Neutrophil (primary cell): ENCODE data around the gene SEMA6A.

Experiments used
- H3K27ac ChIP-seq: fragments of 200-600 bp; sonication (generic); 2 replicates; pipeline ENCODE4 v1.5.1; 2016; ENCODE audit warnings: mild to moderate bottlenecking, moderate library complexity
- H3K27me3 ChIP-seq: fragments of 200-600 bp; sonication (generic); 2 replicates; pipeline ENCODE4 v1.6.0; 2016; ENCODE audit warnings: mild to moderate bottlenecking
- H3K36me3 ChIP-seq: fragments of 200-600 bp; sonication (generic); 2 replicates; pipeline ENCODE4 v1.5.1; 2017
- H3K4me1 ChIP-seq, 2 experiments: fragments of 200-600 bp in 1 of 2; sonication (generic) in 1 of 2; 1 replicate in 1 of 2; 2 replicates in 1 of 2; pipeline versions ENCODE4 v1.5.1 to v1.6.1; 2013 to 2016; ENCODE audit warnings: low read depth in 1 of 2, low read length in 1 of 2, mild to moderate bottlenecking in 1 of 2, moderate library complexity in 1 of 2; ENCODE audit not compliant: control insufficient read depth in 1 of 2, insufficient read depth in 1 of 2
- H3K4me3 ChIP-seq, 2 experiments: fragments of 200-600 bp in 1 of 2; sonication (generic) in 1 of 2; 1 replicate in 1 of 2; 2 replicates in 1 of 2; pipeline ENCODE4 v1.5.1; 2013 to 2016; ENCODE audit warnings: low read depth in 1 of 2, low read length in 1 of 2, mild to moderate bottlenecking in 1 of 2, moderate library complexity in 1 of 2
- H3K9me3 ChIP-seq: fragments of 200-600 bp; sonication (generic); 2 replicates; pipeline ENCODE4 v1.5.1; 2016
- TF ChIP-seq, protein P1 (sequence below): fragments of 200-600 bp; sonication (generic); IDR thresholded peaks from 2 replicates; pipeline ENCODE4 v1.5.1; 2016; ENCODE audit warnings: antibody characterized with exemption

The SEMA6A gene

DNA sequence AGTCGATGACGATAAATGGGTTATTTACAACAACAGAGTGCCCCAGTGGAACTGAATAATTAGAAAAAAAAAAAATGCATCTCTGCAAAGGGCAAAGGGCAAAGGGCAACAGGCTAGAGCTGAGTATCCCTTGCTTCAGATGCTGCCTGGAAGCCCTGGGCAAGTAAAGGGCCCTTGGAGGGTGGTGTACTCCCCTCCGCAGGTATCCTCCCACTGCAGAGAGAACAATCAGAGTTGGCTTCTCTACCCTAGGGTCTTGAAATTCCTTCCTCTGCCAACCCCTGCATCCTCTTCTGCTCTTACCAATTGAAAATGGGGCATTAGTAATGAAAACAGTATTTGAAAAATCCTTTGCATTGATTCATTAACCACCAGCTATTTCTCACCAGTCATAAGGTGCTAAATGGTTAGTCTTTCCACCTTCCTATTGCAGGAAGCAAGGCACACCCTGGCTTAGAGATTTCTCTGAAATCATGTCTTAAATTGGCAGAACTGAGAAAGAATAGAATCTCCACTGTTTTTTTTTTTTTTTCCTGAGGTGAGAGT is 122.6 kb downstream of the SEMA6A start:
- TF ChIP-seq, protein P1, sequence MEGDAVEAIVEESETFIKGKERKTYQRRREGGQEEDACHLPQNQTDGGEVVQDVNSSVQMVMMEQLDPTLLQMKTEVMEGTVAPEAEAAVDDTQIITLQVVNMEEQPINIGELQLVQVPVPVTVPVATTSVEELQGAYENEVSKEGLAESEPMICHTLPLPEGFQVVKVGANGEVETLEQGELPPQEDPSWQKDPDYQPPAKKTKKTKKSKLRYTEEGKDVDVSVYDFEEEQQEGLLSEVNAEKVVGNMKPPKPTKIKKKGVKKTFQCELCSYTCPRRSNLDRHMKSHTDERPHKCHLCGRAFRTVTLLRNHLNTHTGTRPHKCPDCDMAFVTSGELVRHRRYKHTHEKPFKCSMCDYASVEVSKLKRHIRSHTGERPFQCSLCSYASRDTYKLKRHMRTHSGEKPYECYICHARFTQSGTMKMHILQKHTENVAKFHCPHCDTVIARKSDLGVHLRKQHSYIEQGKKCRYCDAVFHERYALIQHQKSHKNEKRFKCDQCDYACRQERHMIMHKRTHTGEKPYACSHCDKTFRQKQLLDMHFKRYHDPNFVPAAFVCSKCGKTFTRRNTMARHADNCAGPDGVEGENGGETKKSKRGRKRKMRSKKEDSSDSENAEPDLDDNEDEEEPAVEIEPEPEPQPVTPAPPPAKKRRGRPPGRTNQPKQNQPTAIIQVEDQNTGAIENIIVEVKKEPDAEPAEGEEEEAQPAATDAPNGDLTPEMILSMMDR: no peak
- no peak overlapping the region for H3K4me3 ChIP-seq
- peaks cover 6% of the 10 kb centered on the region for H3K36me3 ChIP-seq
- no peak overlapping the region for H3K27ac ChIP-seq
- no peaks in the 10 kb centered on the region for H3K27me3 ChIP-seq
- H3K9me3 ChIP-seq: no peaks in the 10 kb centered on the region
- peaks cover 12 to 13% of the 10 kb centered on the region in 2 experiments for H3K4me1 ChIP-seq

DNA sequence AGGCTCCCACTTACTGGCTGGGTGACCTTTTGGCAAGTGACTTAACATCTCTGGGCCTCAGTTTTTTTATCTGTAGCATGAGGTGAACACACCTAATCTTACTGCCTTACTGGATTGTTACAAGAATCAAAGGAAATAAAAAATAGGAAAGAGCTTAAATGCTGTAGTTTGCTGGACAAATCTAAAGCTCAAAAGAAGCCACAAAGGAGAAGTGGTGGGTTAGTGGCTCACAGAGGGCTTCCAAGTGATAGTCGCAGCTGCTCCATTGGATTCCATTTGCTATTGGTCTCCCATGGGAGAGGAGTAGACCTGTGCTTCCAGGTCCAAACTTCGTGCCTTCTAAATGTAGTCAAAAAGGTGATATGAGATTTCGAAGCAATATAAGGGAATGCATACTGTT is 123.6 kb downstream of the SEMA6A start:
- Histone ChIP-seq H3K27ac (no peak overlapping the region), H3K9me3 (no peaks in the 10 kb centered on the region), H3K4me3 (no peak overlapping the region), H3K4me1 (peaks cover 12 to 13% of the 10 kb centered on the region in 2 experiments), H3K27me3 (no peaks in the 10 kb centered on the region), H3K36me3 (peaks cover 15% of the 10 kb centered on the region)
- TF ChIP-seq, protein P1: no peak

- Histone ChIP-seq H3K27me3 (no peaks in the 10 kb centered on the region), H3K36me3 (peaks cover 15% of the 10 kb centered on the region), H3K27ac (no peak overlapping the region), H3K4me3 (no peak overlapping the region), H3K4me1 (peaks cover 5 to 6% of the 10 kb centered on the region in 2 experiments), H3K9me3 (no peaks in the 10 kb centered on the region)
- TF ChIP-seq, protein P1: no peak
These were observed 125.2 kb downstream of the SEMA6A start for GRCh38 chr5:116449458-116449857.

DNA sequence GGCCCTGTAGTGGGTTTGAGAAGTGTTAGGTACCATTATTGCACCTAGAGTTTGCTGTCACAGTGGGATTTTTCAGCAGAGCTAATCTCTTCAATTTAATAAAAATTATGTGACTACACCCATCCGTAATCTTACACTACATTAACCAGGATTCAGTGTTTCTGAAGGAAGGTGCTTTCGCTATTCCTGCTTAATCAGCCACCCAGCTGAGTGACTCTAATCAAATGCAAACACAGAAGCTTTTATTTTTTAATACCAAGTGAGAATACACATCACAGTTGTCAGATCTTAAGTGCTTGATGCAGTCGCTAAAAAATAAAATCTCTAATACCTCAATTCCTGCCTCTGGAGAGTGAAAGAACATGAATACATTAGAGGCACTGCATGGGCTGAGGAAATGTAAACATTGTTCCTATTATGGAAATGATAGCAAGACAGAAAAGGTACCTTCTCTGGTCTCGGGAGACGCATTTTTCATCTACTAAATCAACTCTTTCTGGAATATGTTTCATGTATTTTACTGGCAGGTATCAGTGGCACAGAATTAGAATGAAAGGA is 125.7 kb downstream of the SEMA6A start:
- Histone ChIP-seq H3K4me3 (no peak overlapping the region), H3K27me3 (no peaks in the 10 kb centered on the region), H3K36me3 (peaks cover 15% of the 10 kb centered on the region), H3K27ac (no peak overlapping the region), H3K4me1 (peaks cover 0 to 1% of the 10 kb centered on the region in 2 experiments), H3K9me3 (no peaks in the 10 kb centered on the region)
- TF ChIP-seq, protein P1: no peak

- TF ChIP-seq, protein P1: no peak
- Histone ChIP-seq H3K4me3 (no peak overlapping the region), H3K4me1 (no peaks in the 10 kb centered on the region), H3K27me3 (no peaks in the 10 kb centered on the region), H3K36me3 (peaks cover 15% of the 10 kb centered on the region), H3K27ac (no peak overlapping the region), H3K9me3 (no peaks in the 10 kb centered on the region)
These were observed 126.2 kb downstream of the SEMA6A start for GRCh38 chr5:116448450-116448849.
